Body of pancreas (tissue), 4 donors: Measurements from ENCODE around the gene FBXO38.

ENCODE experiments used
- CTCF ChIP-seq, 7 experiments: fragments of 450-650 bp in 4 of 7; fragments of 200-600 bp in 3 of 7; sonication (generic) in 3 of 7; IDR thresholded peaks; one replicate each; pipeline ENCODE4 v1.5.1; 2016 to 2019; ENCODE audit warnings: antibody characterized with exemption in 7 of 7
- POLR2A ChIP-seq, 3 donors: fragments of 450-650 bp; IDR thresholded peaks; one replicate each; pipeline ENCODE4 v1.6.1; 2016; ENCODE audit warnings: antibody characterized with exemption in 3 of 3, mild to moderate bottlenecking in 2 of 3

- TF ChIP-seq POLR2A (IDR thresholded peaks at IDR 0.05) (no peak), CTCF (IDR thresholded peaks at IDR 0.05) (no peak)
Observed at GRCh38 chr5:148469501-148469935, 85.8 kb downstream of the FBXO38 start.
